Left ventricle myocardium inferior (tissue), 1 donor: Measurements from ENCODE around the gene DEFB128. TPM values are rescaled to one million over a fixed set of nuclear protein-coding genes. Genes with fewer than 3 reads are reported as not detected.

Source experiments
- DNase-seq: peaks from one replicate; pipeline ENCODE4 v3.0.0-alpha.2; 2020
- H3K27ac ChIP-seq: fragments of 200-600 bp; replicated peaks from 2 replicates; pipeline ENCODE4 v1.8.0; 2021
- H3K27me3 ChIP-seq: fragments of 200-600 bp; 2 replicates; pipeline ENCODE4 v1.8.0; 2021; ENCODE audit warnings: low read depth
- H3K36me3 ChIP-seq: fragments of 200-600 bp; 2 replicates; pipeline ENCODE4 v1.8.0; 2021
- H3K4me1 ChIP-seq: fragments of 200-600 bp; 2 replicates; pipeline ENCODE4 v1.8.0; 2021
- H3K4me3 ChIP-seq: fragments of 200-600 bp; 2 replicates; pipeline ENCODE4 v1.8.0; 2021; ENCODE audit warnings: mild to moderate bottlenecking, moderate library complexity
- H3K9me3 ChIP-seq: fragments of 200-600 bp; replicated peaks from 2 replicates; pipeline ENCODE4 v1.8.0; 2021
- intact Hi-C: fragments of 100-400 bp; cut with micrococcal nuclease; formaldehyde crosslinking; loops from one replicate; pipeline ENCODE4 v1.11.0; 2022
- total RNA-seq: library from RNA; stranded (reverse); fragmentation: NEBNext Ultra II Directional; extraction: Animal tissue kit (Norgen Biotek cat#: 25700); gene quantifications from one replicate; pipeline ENCODE4 v1.2.1, GENCODE V29; 2021
- TF ChIP-seq, protein P1 (sequence below): fragments of 200-600 bp; IDR thresholded peaks from 2 replicates; pipeline ENCODE4 v1.8.0; 2021; ENCODE audit warnings: antibody characterized with exemption, mild to moderate bottlenecking, borderline replicate concordance
- donor health status: DM: no; HTN: yes; CAD: no; lungs with severe emphysema.

Gene DEFB128
- total RNA-seq, 1 donor from 2014 or later: not detected

DNA sequence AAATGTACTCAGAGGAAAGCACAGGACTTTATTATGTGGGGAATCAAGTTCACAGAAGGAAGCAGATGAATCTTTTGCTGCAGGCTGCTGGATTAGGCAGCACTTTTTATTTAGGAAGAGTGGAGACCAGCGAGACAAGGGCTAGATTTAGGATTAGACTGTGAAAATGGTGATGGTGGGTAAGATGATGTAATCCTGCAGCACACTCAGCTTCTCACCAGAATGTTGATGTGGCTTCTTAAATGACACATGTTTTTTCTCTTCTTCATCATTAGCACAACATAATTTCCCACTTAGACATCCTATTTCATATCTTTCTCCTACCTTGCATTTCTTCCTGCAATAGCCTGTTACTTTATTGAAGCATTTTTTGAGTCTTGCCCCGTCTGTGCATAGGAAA, 1.8 kb downstream of the DEFB128 start:
- no peak overlapping the region for H3K4me3 ChIP-seq
- no peaks in the 10 kb centered on the region for H3K36me3 ChIP-seq
- intact Hi-C loops: no loop called here

DNA sequence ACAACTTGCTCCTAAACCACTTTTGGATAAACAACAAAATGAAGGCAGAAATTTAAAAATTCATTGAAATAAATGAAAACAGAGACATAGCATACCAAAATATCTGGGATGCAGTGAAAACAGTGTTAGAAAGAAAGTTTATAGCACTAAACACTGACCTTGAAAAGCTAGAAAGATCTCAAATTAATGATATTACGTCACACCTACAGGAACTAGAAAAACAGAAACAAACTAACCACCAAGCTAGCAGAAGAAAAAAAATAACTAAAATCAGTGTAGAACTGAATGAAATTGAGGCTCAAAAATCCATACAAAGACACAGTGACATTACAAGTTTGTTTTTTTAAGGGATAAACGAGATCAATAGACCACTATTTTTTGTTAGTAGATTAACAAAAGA, 5.2 kb downstream of the DEFB128 start:
- H3K27ac ChIP-seq: no peak overlapping the region
- intact Hi-C loops: no loop called here
- TF ChIP-seq, protein P1, sequence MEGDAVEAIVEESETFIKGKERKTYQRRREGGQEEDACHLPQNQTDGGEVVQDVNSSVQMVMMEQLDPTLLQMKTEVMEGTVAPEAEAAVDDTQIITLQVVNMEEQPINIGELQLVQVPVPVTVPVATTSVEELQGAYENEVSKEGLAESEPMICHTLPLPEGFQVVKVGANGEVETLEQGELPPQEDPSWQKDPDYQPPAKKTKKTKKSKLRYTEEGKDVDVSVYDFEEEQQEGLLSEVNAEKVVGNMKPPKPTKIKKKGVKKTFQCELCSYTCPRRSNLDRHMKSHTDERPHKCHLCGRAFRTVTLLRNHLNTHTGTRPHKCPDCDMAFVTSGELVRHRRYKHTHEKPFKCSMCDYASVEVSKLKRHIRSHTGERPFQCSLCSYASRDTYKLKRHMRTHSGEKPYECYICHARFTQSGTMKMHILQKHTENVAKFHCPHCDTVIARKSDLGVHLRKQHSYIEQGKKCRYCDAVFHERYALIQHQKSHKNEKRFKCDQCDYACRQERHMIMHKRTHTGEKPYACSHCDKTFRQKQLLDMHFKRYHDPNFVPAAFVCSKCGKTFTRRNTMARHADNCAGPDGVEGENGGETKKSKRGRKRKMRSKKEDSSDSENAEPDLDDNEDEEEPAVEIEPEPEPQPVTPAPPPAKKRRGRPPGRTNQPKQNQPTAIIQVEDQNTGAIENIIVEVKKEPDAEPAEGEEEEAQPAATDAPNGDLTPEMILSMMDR: no peak
- DNase-seq: no peak
- no peaks in the 10 kb centered on the region for H3K4me1 ChIP-seq
- peaks cover 25% of the 10 kb centered on the region for H3K27me3 ChIP-seq
- peaks cover 19% of the 10 kb centered on the region for H3K9me3 ChIP-seq
- H3K36me3 ChIP-seq: no peaks in the 10 kb centered on the region
- no peak overlapping the region for H3K4me3 ChIP-seq

More for the DNA sequence above, 1.8 kb downstream of the DEFB128 start:
- DNase-seq: no peak
- TF ChIP-seq, protein P1: no peak
- Histone ChIP-seq H3K27me3 (peaks cover 20% of the 10 kb centered on the region), H3K4me1 (no peaks in the 10 kb centered on the region), H3K9me3 (peaks cover 27% of the 10 kb centered on the region), H3K27ac (no peak overlapping the region)

DNA sequence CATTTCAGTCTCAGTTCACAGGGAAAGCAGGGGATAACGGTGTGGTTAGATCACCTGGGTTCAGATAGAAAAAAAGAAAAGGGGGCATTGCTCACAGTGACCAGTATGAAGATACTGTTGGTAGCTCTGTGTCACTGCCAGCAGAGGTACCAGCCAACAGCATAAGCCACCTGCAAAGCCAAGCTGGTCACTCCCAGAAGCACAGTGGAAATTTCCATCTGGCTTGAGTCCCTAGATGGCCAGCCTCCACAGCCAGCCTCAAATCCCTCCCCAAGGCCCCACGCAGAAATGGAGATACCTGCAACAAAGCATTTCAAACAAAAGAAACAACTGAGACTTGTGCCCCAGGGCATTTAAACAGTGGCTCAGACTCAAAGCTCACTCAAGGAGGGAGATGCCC, 20.6 kb downstream of the DEFB128 start:
- intact Hi-C loops: no loop called here
- no peaks in the 10 kb centered on the region for H3K36me3 ChIP-seq

DNA sequence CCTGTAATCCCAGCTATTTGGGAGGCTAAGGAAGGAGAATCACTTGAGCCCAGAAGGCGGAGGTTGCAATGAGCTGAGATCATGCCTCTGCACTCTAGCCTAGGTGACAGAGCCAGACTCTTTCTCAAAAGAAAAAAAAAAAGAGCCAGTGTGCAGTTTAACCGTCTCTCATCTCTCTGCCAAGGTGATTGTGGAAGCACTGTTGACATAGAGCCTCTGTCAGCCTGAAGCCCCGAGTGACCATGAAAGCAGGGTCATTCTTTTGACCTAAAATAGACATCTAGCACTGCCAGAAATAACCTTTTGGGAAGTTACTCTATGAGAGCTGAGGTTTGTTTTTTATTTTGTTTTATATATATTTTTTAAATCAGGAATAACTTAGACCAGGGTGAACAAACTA, 24.9 kb downstream of the DEFB128 start:
- no peaks in the 10 kb centered on the region for H3K4me1 ChIP-seq
- intact Hi-C loops: no loop called here
- no peak overlapping the region for H3K4me3 ChIP-seq
- TF ChIP-seq, protein P1: no peak
- H3K27me3 ChIP-seq: peaks cover 4% of the 10 kb centered on the region
- H3K9me3 ChIP-seq: no peaks in the 10 kb centered on the region
- DNase-seq: no peak
- H3K27ac ChIP-seq: no peak overlapping the region
- H3K36me3 ChIP-seq: no peaks in the 10 kb centered on the region

More for the DNA sequence above, 20.6 kb downstream of the DEFB128 start:
- Histone ChIP-seq H3K27me3 (peaks cover 5% of the 10 kb centered on the region), H3K4me1 (no peaks in the 10 kb centered on the region), H3K27ac (no peak overlapping the region), H3K4me3 (no peak overlapping the region), H3K9me3 (no peaks in the 10 kb centered on the region)
- DNase-seq: no peak
- TF ChIP-seq, protein P1: no peak

DNA sequence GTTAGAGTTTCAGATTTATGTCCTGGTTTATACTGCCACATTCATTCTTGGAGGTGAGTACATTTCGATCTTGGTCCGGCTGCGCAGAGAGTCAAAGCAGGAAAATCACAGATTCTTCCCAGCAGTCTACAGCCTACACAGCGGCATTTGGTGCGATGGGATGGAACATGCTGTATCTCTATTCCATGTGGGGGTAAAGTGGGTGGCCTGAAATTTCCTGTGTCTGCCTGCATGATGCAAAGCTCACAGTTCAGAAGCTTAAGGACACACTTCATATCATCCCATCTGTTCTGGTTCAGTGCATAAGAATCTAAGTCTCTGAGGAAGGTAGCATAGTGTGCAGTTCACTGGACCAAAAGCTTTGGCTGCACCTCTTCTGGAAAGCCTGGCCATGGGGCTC, 32.4 kb downstream of the DEFB128 start, which contains the start of gene DEFB127:
TSS of gene DEFB127 (plus strand) at position 301 of the 400 bp plus-strand sequence. CDS start at position 392, 91 bp downstream.
- no peak within 1 kb of the TSS for H3K27ac ChIP-seq
- H3K4me1 ChIP-seq: no peaks in the 10 kb centered on the region
- no peak within 1 kb of the TSS for H3K4me3 ChIP-seq
- DNase-seq: no peak
- no peaks in the 10 kb centered on the region for H3K9me3 ChIP-seq
- TF ChIP-seq, protein P1: no peak
- H3K36me3 ChIP-seq: no peaks in the 10 kb centered on the region
- intact Hi-C loops: no loop called here
- peaks cover 32% of the 10 kb centered on the region for H3K27me3 ChIP-seq
